OCI-LY3 (cell line): ENCODE results near the gene ERBB4.

Experiments
- EZH2phosphoT487 ChIP-seq: fragments of 200-600 bp; shearing (Covaris generic); IDR thresholded peaks from 2 replicates; pipeline ENCODE4 v1.6.1; 2018; ENCODE audit warnings: antibody characterized with exemption, mixed run types, low read depth
- TF ChIP-seq, protein P1 (sequence below): fragments of 200-600, 300-600 bp; sonication (generic); IDR thresholded peaks from 2 replicates; pipeline ENCODE4 v1.5.1; 2014; ENCODE audit warnings: antibody characterized with exemption, low read length, low read depth

- TF ChIP-seq, protein P1, sequence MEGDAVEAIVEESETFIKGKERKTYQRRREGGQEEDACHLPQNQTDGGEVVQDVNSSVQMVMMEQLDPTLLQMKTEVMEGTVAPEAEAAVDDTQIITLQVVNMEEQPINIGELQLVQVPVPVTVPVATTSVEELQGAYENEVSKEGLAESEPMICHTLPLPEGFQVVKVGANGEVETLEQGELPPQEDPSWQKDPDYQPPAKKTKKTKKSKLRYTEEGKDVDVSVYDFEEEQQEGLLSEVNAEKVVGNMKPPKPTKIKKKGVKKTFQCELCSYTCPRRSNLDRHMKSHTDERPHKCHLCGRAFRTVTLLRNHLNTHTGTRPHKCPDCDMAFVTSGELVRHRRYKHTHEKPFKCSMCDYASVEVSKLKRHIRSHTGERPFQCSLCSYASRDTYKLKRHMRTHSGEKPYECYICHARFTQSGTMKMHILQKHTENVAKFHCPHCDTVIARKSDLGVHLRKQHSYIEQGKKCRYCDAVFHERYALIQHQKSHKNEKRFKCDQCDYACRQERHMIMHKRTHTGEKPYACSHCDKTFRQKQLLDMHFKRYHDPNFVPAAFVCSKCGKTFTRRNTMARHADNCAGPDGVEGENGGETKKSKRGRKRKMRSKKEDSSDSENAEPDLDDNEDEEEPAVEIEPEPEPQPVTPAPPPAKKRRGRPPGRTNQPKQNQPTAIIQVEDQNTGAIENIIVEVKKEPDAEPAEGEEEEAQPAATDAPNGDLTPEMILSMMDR: no peak
- no peak for TF ChIP-seq EZH2phosphoT487
Measured at GRCh38 chr2:211665299-211665698, 873.3 kb downstream of the ERBB4 start.
